HG03432 (cell line): ENCODE measurements around the gene ENTHD1.
"Not testable (repeated sequence)": the region's sequence is repeated elsewhere in the genome, so short reads cannot be mapped to it uniquely, and the experiment has no call there.

Experiments
- ATAC-seq: cut with Tn5 transposase; IDR thresholded peaks from one replicate; pipeline ENCODE4 v1.9.1; 2021; ENCODE audit warnings: mild to moderate bottlenecking, moderate library complexity; ENCODE audit not compliant: unreplicated experiment

ENTHD1 gene

DNA sequence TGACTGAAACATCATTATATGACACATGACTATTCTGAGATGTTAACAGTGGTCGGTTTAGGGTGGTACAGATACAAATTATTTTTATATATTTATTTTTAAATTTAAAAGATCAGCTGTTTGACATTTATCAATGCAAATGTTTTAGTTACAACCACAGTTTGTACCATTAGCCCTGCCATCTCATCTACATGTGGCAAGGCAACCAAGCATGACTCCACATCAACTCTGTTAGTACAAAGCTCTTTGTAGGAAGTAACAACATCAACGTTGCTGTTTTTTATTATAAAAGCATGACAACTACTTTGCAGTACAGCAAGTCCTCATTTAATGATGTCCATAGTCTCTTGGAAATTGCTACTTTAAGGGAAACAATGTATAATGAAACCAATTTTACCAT is 40.8 kb downstream of the ENTHD1 start:
- no peak for ATAC-seq

DNA sequence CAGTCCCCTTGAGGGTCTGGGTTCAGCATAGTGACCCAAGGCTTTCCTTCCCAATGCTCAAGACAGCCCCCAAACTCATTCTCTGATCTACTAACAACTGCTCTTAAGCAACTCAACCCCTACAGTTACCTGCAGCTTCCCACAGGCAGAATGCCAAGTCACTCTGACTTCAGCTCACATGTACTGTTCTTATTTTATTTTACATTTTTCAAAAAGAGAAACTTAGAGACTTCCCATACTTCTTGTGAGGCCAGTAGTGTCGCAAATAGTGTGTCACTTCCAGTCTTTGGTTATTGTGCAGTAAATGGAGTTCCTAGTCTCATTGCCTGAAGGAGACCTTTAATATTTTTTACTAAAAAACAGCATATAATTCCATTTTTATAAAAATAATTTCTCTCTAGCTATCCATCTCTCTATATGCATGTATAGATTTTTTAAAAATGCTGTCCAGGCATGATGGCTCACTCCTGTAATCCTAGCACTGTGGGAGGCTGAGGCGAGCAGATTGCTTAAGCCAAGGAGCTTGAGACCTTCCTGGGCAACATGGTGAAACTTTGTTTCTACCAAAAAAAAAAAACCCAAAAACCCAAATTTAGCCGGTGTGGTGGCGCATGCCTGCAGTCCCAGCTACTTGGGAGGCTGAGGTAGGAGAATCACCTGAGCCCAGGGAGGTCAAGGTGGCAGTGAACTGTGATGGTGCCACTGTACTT is 41.8 kb downstream of the ENTHD1 start:
- no peak for ATAC-seq

GRCh38 chr22:39847477-39847876 is 46.1 kb downstream of the ENTHD1 start:
- no peak for ATAC-seq

DNA sequence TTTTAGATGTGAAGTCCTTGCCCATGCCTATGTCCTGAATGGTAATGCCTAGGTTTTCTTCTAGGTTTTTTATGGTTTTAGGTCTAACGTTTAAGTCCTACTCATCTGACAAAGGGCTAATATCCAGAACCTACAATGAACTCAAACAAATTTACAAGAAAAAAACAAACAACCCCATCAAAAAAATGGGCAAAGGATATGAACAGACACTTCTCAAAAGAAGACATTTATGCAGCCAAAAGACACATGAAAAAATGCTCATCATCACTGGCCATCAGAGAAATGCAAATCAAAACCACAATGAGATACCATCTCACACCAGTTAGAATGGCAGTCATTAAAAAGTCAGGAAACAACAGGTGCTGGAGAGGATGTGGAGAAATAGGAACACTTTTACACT is 47.0 kb downstream of the ENTHD1 start:
- not testable (repeated sequence) for ATAC-seq

DNA sequence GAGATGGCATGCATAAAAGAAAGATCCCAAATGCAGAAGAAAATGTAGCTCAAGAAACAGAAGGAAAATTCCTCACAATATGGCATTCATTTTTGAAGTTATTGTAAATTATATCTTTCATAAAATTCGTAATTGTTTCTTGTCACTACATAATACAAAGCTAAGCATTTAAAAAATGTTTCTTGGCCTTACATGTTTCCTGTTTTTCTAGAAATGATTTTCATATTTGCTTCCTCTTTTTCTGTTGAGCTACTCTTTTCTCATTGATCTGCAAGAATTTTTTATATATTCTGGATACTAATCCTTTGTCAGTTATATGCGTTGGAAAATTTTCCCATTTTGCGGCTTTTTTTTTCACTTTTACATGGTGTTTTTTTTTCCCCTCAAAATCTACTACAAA is 48.0 kb downstream of the ENTHD1 start:
- no peak for ATAC-seq

- ATAC-seq: no peak
Observed at GRCh38 chr22:39839917-39840510, 53.5 kb downstream of the ENTHD1 start.

- ATAC-seq: no peak
Observed at GRCh38 chr22:39839204-39839603, 54.4 kb downstream of the ENTHD1 start.

- ATAC-seq: no peak
Observed at GRCh38 chr22:39833610-39834009, 60.0 kb downstream of the ENTHD1 start.

GRCh38 chr22:39833093-39833492 is 60.5 kb downstream of the ENTHD1 start:
- no peak for ATAC-seq

- no peak for ATAC-seq
Observed at GRCh38 chr22:39832627-39833074, 60.9 kb downstream of the ENTHD1 start.

DNA sequence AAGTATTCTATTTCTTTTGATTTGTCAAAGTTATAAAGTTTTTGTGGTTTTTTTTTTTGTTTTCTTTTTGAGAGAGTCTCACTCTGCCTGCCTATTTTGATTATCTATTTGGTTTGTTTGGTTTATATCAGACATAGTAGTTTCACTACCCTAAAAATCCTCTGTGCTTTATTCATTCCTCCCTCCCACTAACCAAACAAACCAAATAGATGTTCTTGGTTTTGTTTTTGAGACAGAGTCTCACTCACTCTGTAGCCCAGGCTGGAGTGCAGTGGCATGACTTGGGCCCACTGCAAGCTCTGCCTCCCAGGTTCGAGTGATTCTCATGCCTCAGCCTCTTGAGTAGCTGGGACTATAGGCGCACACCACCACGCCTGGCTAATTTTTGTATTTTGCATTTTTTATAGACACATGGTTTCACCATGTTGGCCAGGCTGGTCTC is 67.9 kb downstream of the ENTHD1 start:
- peak; percentile 72 for ATAC-seq

DNA sequence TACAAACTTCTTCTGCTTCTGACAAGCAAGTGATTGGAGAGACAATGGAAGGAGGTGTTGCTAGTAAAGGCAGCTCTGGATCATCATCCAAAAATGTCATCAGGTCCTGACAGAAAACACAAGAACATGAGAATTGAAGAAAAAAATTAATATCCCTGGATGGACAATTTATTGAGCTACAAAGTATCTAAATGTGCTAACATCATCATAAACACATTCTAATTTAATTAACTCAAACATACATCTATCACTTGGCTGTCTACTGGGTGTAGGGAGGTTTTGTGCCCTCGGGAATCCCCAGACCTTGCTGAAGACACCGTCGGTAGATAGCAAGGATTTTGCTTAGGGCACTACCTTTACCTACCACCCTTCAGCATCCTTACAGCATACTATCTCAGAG is 72.6 kb downstream of the ENTHD1 start:
- ATAC-seq: no peak

GRCh38 chr22:39820256-39820655 is 73.3 kb downstream of the ENTHD1 start:
- ATAC-seq: no peak

GRCh38 chr22:39819429-39819828 is 74.1 kb downstream of the ENTHD1 start:
- ATAC-seq: no peak

DNA sequence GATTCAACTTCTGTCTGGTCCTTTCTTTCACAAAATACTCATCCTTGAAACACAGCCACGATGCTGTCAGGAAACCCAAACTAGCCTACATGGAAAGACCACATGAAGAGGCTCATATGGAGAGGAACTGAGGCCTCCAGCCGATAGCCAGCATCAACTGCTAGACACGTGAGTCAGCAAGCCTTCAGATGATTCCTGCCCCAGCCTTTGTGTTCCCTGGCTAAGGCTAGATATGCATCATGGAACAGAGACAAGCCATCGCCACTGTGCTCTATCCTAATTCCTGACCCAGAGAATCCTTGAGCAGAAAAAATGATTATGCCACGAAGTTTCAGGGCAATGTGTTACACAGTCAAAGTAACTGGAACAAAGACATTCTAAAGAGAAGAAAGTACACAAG is 75.5 kb downstream of the ENTHD1 start:
- no peak for ATAC-seq

- ATAC-seq: no peak
Observed at GRCh38 chr22:39815932-39816331, 77.6 kb downstream of the ENTHD1 start.

DNA sequence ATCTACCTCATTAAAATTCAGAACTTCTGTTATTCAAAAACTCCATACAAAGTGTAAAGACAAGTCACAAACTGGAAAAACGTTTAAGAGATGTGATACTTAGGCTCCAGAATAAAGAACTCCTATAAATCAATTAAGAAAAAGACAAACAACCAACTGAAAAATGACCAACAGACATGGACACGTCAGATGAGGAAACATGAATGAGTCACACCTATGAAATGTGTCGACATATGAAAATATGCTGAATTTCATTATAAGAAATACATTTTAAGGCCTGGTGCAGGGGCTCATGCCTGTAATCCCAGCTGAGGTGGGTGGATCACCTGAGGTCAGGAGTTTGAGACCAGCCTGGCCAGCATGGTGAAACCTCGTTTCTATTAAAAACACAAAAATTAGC is 78.7 kb downstream of the ENTHD1 start:
- ATAC-seq: no peak

DNA sequence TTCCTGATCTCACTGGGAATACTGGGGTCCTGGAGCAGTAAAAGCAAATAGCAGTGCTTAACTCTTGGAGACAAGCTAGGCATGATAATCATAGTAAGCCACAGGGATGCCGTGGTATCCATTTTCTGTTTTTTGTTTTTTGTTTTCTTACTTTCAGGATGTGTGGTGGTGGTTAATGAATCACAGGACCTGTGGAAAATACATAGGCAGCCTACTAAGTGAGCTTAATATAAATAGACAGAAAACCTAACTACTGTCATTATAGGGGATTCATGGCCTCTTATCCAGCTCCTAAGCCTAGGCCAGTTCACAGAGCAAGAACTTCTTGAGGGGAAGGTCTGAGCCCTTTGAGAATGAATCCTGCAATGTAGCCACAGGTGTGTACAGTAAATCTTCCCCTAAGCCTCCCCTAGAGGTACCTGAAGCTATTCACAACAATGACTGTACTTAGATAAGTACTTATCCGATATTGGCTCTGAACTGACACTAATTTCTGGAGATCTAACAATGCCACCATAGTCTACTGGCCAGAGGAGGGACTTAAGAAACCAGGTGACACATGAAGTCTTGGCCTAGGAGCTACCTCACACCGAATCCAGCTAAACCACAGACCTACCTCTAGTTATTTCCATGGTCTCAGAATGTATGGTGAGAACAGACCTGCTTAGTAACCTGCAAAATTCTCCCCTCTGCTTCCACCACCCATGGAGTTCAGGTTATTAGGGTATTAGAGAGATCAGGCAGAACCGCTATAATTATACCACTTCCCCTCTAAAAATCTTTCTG is 83.6 kb downstream of the ENTHD1 start:
- ATAC-seq: no peak

GRCh38 chr22:39808081-39808480 is 85.5 kb downstream of the ENTHD1 start:
- ATAC-seq: no peak

- ATAC-seq: no peak
Observed at GRCh38 chr22:39806109-39806508, 87.5 kb downstream of the ENTHD1 start.

DNA sequence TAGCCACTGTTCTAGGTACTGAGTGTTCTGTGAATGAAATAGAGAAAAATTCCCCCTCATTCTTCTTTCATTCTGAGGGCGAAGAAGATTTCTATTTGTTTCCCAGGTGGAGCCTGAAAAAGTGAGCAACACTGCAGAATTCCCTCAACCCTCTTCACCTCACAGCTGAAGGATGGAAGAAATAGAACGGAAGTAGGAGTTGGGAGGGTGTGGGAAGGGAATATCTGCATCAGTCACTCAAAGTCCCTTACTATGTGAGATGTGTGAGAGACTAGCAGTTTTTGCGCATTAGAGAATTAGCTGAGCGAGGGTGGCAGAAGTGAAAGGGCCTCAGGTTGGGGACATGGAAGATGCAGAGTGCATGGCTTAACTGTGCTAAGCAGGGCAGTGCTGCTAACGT is 88.4 kb downstream of the ENTHD1 start:
- no peak for ATAC-seq

DNA sequence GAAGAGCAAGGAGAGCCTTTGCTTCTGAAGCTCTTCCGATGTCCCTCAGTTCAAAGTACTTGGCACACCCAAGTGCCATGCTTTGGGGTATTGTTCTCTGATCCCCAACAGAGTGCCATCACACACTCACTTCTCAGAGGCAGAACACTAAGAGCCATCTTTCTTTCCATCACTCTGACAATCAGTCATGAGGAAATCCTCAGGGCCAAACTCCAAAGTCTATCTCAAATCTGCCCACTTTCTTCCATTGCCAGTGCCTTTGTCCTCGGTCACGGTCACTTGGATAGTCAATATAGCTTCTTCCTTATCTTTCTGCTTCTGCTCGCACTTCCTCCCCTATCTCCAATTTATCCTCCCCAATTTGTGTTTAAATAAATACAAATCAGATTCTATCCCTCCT is 90.9 kb downstream of the ENTHD1 start:
- no peak for ATAC-seq
